Measurements from ENCODE around the gene HDGF. TPM values are rescaled to one million over a fixed set of nuclear protein-coding genes. Genes with fewer than 3 reads are reported as not detected.
A peak's percentile ranks its signal among the peaks of the same experiment; 100 is the strongest.
"Not testable (repeated sequence)": the region's sequence is repeated elsewhere in the genome, so short reads cannot be mapped to it uniquely, and the experiment has no call there.

Gene HDGF
- total RNA-seq, 1 donor from 2014 or later, result 205 TPM

DNA sequence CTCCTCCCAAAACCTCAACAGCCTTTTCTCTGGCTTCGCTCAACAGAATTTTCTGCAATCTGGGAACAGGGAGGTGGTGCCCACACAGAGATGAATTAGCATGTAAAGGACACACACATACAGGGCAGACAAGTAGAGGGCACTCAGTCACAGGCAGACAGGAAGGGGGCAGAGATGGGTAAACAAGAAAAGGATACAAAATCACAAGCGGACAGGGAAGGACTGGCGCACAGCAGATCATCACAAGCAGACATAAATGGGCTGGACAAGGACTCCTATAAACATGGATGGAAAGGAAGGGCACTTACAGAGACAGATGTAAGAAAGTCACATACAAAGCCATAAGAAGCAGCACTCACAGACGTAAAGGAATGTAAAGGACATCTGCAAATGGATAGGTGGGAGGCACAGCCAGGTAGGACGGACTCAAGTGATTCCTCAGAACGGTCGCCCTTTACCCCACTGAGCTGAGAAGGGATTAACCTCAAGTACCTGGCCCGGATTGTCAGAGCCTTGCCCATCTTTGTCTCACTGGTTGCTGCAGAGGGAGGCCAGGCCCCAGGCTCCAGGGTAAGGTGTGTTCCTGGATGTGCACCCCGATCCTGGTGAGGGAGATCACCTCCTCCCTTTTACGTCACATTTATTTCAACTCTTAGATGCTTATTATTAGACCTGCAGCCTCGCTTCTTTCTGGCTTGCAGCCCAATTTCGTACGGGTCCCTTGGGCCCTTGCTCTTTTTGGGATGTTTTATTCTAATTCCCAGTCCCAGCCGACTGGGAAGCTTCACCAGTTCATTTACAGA is 15.0 kb upstream of the HDGF start:
- ATAC-seq, result peak; percentile 60

DNA sequence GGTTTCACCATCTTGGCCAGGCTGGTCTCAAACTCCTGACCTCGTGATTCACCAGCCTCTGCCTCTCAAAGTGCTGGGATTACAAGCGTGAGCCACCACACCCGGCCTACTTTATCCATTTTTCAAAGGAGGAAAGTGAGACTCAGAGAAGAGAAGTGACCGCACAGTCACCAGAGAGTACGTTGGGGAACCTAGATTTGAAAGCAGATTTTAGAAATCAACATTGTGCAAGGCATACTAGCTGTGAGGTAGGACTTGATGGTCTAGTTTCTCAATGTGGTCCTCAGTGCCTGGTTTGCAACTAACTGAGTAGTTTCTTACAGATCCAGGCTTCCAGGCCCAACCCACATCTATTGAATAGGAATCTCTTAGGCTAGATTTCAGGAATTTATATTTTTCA is 14.2 kb upstream of the HDGF start:
- no peak for ATAC-seq

DNA sequence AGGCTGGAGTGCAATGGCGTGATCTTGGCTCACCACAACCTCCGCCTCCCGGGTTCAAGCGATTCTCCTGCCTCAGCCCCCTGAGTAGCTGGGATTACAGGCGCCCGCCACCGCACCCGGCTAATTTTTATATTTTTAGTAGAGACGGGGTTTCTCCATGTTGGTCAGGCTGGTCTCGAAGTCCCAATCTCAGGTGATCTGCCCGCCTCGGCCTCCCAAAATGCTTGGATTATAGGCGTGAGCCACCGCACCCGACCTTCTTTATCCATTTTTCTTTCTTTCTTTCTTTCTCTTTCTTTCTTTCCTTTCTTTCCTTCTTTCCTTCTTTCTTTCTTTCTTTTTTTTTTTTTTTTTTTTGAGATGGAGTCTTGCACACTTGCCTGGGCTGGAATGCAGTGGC is 13.7 kb upstream of the HDGF start:
- not testable (repeated sequence) for ATAC-seq

GRCh38 chr1:156760796-156761104 is 9.3 kb upstream of the HDGF start:
- no peak for ATAC-seq

DNA sequence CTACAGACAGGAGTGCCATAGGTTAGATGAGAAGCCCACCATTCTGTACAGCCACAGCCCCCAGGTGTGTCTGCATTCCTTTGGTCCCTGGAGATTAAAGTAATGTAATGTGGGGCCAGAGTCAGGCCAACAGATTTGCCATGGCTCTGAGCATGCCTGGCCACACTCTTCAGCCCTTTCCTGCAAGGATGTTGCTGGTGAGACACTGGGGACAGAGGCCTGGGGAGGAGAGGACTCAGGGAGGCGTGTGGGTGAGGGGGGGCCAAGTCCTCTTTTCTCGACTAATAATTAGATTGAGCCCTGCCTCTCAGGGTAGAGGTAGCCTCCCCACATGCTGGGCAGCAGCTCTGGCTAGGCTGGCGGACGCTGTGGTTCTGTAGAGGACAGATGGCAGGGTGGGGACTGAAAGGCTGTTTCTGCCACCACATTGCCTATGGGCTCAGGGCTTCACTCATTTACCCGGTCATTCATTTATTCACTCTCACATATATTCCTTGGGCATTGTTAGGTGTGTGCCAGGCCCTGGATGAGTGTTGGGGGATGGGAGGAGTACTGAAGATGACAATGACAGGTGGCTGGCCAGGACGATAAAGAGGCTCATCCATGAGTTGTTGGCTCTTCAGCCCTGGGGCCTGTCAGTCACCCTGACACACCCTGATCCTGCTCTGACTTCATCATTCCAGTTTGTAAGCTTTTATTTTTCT is 8.8 kb upstream of the HDGF start:
- ATAC-seq, result peak; percentile 38

DNA sequence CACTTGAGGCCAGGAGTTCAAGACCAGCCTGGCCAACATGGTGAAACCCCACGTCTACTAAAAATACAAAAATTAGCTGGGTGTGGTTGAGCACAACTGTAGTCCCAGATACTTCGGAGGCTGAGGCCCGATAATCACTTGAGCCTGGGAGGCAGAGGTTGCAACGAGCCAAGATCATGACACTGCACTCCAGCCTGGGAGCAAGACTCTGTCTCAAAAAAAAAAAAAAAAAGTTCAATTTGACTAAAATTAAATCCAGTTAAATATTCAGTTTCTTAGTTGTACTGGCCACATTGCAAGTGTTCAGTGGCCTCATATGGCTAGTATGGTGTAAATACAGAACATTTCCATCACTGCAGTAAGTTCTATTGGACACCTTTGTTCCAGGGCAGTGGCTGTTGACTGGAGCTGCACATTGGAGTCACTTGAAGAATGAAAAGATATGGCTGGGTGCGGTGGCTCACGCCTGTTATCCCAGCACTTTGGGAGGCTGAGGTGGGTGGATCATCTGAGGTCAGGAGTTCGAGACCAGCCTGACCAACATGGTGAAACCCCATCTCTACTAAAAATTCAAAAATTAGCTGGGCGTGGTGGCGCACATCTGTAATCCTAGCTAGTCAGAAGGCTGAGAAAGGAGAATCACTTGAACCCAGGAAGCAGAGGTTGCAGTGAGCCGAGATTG is 6.2 kb upstream of the HDGF start:
- not testable (repeated sequence) for ATAC-seq

- no peak for ATAC-seq
These were observed 4.9 kb upstream of the HDGF start for GRCh38 chr1:156756355-156756754.

DNA sequence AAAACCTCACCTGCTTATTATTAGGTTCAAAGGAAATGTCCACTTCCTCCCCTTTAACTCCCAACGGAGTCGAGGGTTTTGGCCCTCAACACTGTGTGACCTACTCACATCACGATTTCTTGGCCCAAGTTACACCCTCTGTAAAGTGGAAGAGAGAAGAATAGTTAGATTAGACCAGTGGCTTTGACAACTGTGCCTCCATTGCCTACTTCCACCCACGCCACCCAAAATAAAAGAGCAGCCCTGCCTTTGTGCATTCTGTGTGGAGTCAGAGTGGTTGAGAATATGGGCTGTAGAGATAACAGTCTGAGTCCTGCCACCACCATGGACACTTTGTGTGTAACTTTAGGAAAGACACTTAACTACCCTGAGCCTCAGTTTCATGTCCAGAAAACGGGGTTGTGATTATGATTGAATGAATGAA is 4.1 kb upstream of the HDGF start:
- ATAC-seq, result no peak

GRCh38 chr1:156754219-156754618 is 2.7 kb upstream of the HDGF start:
- ATAC-seq, result no peak

GRCh38 chr1:156752843-156753482 is 1.5 kb upstream of the HDGF start:
- ATAC-seq, result no peak

GRCh38 chr1:156751757-156752481 is 444 bp upstream of the HDGF start:
- ATAC-seq, result peak; percentile 85

DNA sequence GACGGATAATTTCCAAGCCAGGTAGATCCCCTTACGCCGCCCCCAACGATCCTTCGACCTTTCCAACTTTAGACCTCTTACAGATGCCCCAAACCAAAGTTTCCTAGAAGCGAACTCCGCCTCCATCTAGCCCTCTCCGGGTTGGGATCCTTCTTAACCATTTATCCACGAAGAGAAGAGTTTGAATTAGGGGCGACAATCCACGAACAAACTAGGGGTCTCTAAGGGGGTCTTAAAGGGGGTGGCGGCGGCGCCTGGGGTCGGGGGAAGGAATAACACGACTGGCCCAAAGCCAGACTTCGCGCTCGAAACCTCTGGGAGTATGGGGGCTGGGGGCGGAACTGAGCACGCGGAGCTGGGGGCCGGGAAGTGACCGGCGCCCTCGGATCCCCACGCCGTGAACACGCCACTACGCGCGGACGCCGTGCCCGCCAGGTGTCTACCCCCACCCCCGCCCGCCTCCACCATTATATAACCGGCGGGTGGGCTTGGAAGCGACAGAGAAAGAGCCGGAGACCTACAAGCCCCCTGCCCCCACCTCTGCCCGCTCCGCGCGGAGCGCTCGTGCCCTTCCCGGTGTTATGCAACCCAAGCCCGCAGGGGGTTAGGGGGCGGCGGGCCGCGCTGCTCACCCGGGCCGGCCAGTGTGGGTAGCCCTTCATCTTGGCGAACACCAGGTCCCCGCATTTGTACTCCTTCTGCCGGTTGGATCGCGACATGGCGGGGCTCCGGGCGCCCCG is 594 bp downstream of the HDGF start:
- ATAC-seq, result no peak

- ATAC-seq, result peak; percentile 58
These were observed 1.2 kb downstream of the HDGF start for GRCh38 chr1:156750191-156750672.

DNA sequence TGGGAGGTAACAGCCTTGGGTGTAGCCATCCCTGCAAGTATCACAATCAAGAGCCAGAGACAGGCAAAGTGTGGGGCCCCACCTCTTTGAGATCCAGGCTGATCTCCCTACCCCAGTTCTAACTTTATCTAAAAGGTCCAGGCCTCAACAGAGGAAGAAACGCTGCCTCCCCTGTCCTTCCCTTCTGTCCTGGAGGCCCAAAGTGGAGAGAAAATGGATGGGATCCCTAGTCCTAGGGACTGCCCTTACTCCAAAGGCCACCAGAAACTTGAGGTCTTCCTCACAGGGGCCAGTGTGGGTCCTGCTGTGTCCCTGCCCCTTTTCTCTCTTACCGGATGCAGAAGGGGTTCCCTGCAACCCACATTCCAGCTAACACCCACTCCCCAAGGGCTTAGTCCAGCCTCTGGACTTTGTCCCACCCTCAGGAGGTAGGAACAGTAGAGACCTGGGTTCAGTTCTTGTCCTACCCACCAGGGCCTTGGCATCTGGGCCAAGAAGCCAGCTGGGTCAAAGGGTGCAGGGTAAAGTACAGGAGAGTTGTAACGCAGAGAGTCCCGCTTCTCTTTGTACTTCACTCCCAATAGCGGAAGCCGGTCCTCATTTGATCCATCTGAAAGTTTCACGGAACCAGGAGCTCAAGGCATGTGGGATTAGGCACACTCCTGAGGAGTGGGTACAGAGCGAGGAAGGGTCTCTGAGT is 1.9 kb downstream of the HDGF start:
- ATAC-seq, result no peak

DNA sequence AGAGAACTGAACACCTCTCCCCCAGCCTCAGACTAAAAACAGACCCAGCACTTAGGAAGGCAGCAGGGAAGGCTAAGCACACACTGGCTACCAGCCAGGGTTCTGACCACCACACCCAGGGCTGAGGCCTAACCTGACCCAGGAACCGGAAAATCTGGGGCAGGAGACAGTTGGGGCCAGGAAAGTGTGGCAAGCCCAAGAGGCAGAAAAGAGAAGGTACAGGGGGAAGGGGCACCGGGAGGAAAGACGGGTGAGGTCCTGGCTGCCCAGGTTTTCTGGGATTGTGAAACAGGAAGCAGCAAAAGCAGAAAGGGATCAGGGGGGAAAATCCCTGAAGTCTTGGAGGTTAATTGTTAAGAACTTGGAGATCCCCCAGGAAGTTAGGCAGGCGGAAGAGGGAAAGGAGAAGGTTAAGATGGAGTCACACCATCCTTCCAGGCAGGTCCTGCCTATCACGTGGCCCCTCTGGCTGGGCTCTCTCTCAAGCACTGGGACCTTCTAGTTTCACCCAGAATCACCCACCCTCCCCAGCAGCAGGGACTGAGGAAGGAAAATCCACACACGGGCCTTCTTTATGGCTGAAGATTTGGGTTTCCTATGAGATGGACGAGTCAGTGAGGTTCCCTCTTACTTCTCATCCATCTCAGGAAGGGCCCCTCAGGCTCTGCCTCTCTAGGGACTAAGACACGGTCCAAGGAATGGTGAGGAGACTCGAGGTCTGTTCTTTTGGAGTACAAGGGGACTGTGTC is 2.6 kb downstream of the HDGF start:
- peak; percentile 45 for ATAC-seq

GRCh38 chr1:156747742-156748669 is 3.5 kb downstream of the HDGF start:
- ATAC-seq, result no peak

DNA sequence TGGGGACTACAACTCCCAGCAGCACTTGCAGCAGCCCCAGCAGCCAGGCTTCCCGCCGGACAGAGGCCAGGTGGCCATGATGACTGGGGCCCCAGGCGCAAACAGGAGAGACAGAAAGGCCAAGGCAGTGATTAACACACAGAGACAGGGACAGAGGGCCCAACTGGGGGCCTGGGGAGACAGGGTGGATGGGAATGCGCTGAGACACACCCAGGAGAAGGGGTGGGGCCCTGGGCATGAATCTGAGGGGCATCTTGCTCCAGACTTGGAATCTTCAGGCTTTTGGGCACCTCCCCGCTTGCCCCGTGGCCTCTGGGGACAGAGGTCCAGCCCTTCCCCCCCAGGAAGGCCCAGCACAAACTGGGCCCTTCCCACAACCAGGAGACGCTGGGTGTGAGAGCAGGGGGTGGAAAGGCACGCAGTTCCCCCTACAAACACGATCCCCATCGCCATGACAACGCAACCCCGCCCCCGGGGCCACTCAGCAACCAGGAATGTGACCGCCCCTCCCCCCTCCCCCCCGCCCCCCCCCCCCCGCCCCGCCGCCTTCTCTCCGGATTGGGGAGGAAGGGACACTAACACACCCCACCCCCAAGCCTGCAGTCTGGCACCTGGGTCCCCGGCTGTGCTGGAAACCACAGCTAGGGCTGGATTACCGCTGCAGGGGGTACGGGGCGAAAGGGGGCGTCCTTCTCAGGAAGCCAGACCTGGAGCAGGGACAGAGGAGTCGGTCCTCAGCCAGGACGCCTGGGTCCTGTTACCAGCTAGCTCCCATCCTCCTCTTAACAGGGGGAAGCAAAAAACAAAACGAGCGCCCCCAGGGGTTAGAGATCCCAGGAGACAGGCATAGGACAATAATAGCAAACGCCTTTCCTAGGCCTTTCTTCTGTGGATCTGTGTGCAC is 4.5 kb downstream of the HDGF start:
- peak; percentile 24 for ATAC-seq

GRCh38 chr1:156746406-156746727 is 5.1 kb downstream of the HDGF start:
- ATAC-seq, result no peak
